ENCODE results near the gene MPG.
"Not testable (repeated sequence)": the region's sequence is repeated elsewhere in the genome, so short reads cannot be mapped to it uniquely, and the experiment has no call there.

MPG gene

GRCh38 chr16:119295-119694 lies 41.3 kb downstream of the MPG start:
- no peak overlapping the region for H3K4me3 ChIP-seq (replicated peaks; ENCODE audit: low read depth, low read length)
- no peak for DNase-seq (ENCODE audit: low read depth)
- TF ChIP-seq CTCF (IDR thresholded peaks at IDR 0.05; ENCODE audit: low read length, missing control alignments): no peak

GRCh38 chr16:119835-120491 lies 41.9 kb downstream of the MPG start:
- H3K4me3 ChIP-seq (replicated peaks; ENCODE audit: low read depth, low read length): no peak overlapping the region
- no peak for TF ChIP-seq CTCF (IDR thresholded peaks at IDR 0.05; ENCODE audit: low read length, missing control alignments)
- DNase-seq (ENCODE audit: low read depth): no peak

GRCh38 chr16:120756-121155 lies 42.7 kb downstream of the MPG start:
- H3K4me3 ChIP-seq (replicated peaks; ENCODE audit: low read depth, low read length): no peak overlapping the region
- TF ChIP-seq CTCF (IDR thresholded peaks at IDR 0.05; ENCODE audit: low read length, missing control alignments): no peak
- DNase-seq (ENCODE audit: low read depth): no peak

GRCh38 chr16:122361-122760 lies 44.3 kb downstream of the MPG start:
- DNase-seq (ENCODE audit: low read depth): no peak
- TF ChIP-seq CTCF (IDR thresholded peaks at IDR 0.05; ENCODE audit: low read length, missing control alignments): no peak
- no peak overlapping the region for H3K4me3 ChIP-seq (replicated peaks; ENCODE audit: low read depth, low read length)

GRCh38 chr16:123558-124350 lies 45.7 kb downstream of the MPG start:
- DNase-seq (ENCODE audit: low read depth); H3K4me3 ChIP-seq (replicated peaks; ENCODE audit: low read depth, low read length): not testable (repeated sequence)

GRCh38 chr16:125011-125410 lies 47.0 kb downstream of the MPG start:
- TF ChIP-seq CTCF (IDR thresholded peaks at IDR 0.05; ENCODE audit: low read length, missing control alignments): no peak
- no peak for DNase-seq (ENCODE audit: low read depth)
- no peak overlapping the region for H3K4me3 ChIP-seq (replicated peaks; ENCODE audit: low read depth, low read length)

GRCh38 chr16:129075-129474 lies 51.0 kb downstream of the MPG start:
- DNase-seq (ENCODE audit: low read depth): no peak
- no peak overlapping the region for H3K4me3 ChIP-seq (replicated peaks; ENCODE audit: low read depth, low read length)
- no peak for TF ChIP-seq CTCF (IDR thresholded peaks at IDR 0.05; ENCODE audit: low read length, missing control alignments)
